GM23248 (cell line): ENCODE data around the gene RIMBP3C. TPM values are rescaled to one million over a fixed set of nuclear protein-coding genes. Genes with fewer than 3 reads are reported as not detected.
"Not testable (repeated sequence)": the region's sequence is repeated elsewhere in the genome, so short reads cannot be mapped to it uniquely, and the experiment has no call there.

Experiments
- DNase-seq: peaks from one replicate; pipeline ENCODE4 v3.0.0-alpha.2; 2015
- H2AFZ ChIP-seq: fragments of 200-600 bp; sonication (generic); 2 replicates; pipeline ENCODE4 v1.6.1; 2016; ENCODE audit warnings: antibody characterized with exemption
- H3F3A ChIP-seq: fragments of 200-600 bp; sonication (generic); 2 replicates; pipeline ENCODE4 v1.6.1; 2016; ENCODE audit warnings: mild to moderate bottlenecking, antibody characterized with exemption, mixed run types; ENCODE audit not compliant: insufficient read depth
- H3K27ac ChIP-seq: fragments of 200-600 bp; sonication (generic); 2 replicates; pipeline ENCODE4 v1.5.1; 2016; ENCODE audit warnings: mild to moderate bottlenecking
- H3K27me3 ChIP-seq: fragments of 200-600 bp; sonication (generic); replicated peaks from 2 replicates; pipeline ENCODE4 v1.6.1; 2016; ENCODE audit warnings: mild to moderate bottlenecking; ENCODE audit not compliant: insufficient read depth
- H3K36me3 ChIP-seq: fragments of 200-600 bp; sonication (generic); 2 replicates; pipeline ENCODE4 v1.6.1; 2016; ENCODE audit warnings: low read depth, mild to moderate bottlenecking
- H3K4me1 ChIP-seq: fragments of 200-600 bp; sonication (generic); 2 replicates; pipeline ENCODE4 v1.6.1; 2016; ENCODE audit warnings: mild to moderate bottlenecking; ENCODE audit not compliant: insufficient read depth
- H3K4me2 ChIP-seq: fragments of 200-600 bp; sonication (generic); one replicate; pipeline ENCODE4 v1.6.1; 2016; ENCODE audit warnings: mild to moderate bottlenecking; ENCODE audit not compliant: unreplicated experiment
- H3K4me3 ChIP-seq: fragments of 200-600 bp; sonication (generic); 2 replicates; pipeline ENCODE4 v1.5.1; 2016; ENCODE audit warnings: mild to moderate bottlenecking
- H3K79me2 ChIP-seq: fragments of 200-600 bp; sonication (generic); 2 replicates; pipeline ENCODE4 v1.6.1; 2016; ENCODE audit warnings: mild to moderate bottlenecking; ENCODE audit not compliant: insufficient read depth
- H3K9ac ChIP-seq: fragments of 200-600 bp; sonication (generic); 2 replicates; pipeline ENCODE4 v1.6.1; 2016; ENCODE audit warnings: mild to moderate bottlenecking
- H3K9me2 ChIP-seq: fragments of 200-600 bp; sonication (generic); 2 replicates; pipeline ENCODE4 v1.6.1; 2016; ENCODE audit warnings: mixed run types, mild to moderate bottlenecking, moderate library complexity; ENCODE audit not compliant: insufficient read depth
- H3K9me3 ChIP-seq: fragments of 200-600 bp; sonication (generic); one replicate; pipeline ENCODE4 v1.6.1; 2017; ENCODE audit warnings: low read depth
- H4K20me1 ChIP-seq: fragments of 200-600 bp; sonication (generic); 2 replicates; pipeline ENCODE4 v1.6.0; 2016; ENCODE audit not compliant: insufficient read depth
- EZH2 ChIP-seq: fragments of 200-600 bp; sonication (generic); IDR thresholded peaks from 2 replicates; pipeline ENCODE4 v1.6.1; 2018; ENCODE audit warnings: antibody characterized with exemption, mild to moderate bottlenecking; ENCODE audit not compliant: insufficient read depth, poor library complexity, severe bottlenecking
- EZH2phosphoT487 ChIP-seq: fragments of 200-600 bp; sonication (generic); IDR thresholded peaks from 2 replicates; pipeline ENCODE4 v1.6.1; 2018; ENCODE audit warnings: antibody characterized with exemption, moderate library complexity, mild to moderate bottlenecking, low read depth; ENCODE audit not compliant: insufficient read depth
- WGBS, 2 experiments: methylation state at CpG; one replicate each; pipeline ENCODE4 v1.1.6; 2015 to 2017; ENCODE audit warnings: low lambda C conversion rate in 2 of 2, low coverage in 1 of 2; ENCODE audit errors: missing lambda C conversion rate in 2 of 2; 5-methylcytosine and 5-hydroxymethylcytosine counted together
- in situ Hi-C: fragments of 300-500 bp; cut with MboI; formaldehyde crosslinking; loops from 2 replicates; pipeline ENCODE4 v1.15.0; 2020
- polyA plus RNA-seq: library from polyadenylated mRNA; unstranded; fragments of >200 nt; fragmentation: Nextera tagmentation; extraction: Ambion mirVana; gene quantifications from 2 replicates; pipeline ENCODE4 v1.2.1, GENCODE V29; 2016
- total RNA-seq: library from RNA; depleted of rRNA; stranded (reverse); fragments of >200 nt; shearing (Covaris generic); gene quantifications from 2 replicates; pipeline ENCODE4 v1.2.3, GENCODE V29; 2014

Gene RIMBP3C
- total and polyA plus RNA-seq, 2 experiments from 2014 or later: 0.22 TPM; not detected in 1

GRCh38 chr22:21569459-21570170 lies 18.4 kb upstream of the RIMBP3C start:
- WGBS, 2 experiments: 58% methylated on average over 8 of the region's 8 CpGs
- Histone ChIP-seq H3K36me3 (no peaks in the 10 kb centered on the region; the same call in 1 of the 2 replicates), H3F3A (peaks cover 13% of the 10 kb centered on the region; the same call in 1 of the 2 replicates), H2AFZ (no peak overlapping the region), H3K27me3 (no peaks in the 10 kb centered on the region), H3K4me2 (peak overlapping the region; percentile 93), H3K79me2 (peaks cover 70% of the 10 kb centered on the region), H4K20me1 (peaks cover 38% of the 10 kb centered on the region), H3K9ac (peak overlapping the region; percentile 98), H3K4me3 (peak overlapping the region; percentile 89), H3K9me2 (no peaks in the 10 kb centered on the region), H3K27ac (peak overlapping the region; percentile 83; the same call in 1 of the 2 replicates), H3K4me1 (peaks cover 33% of the 10 kb centered on the region), H3K9me3 (no peaks in the 10 kb centered on the region)
- no peak for DNase-seq
- in situ Hi-C loops: loop anchor here (25.0 kb wide), 1 partner anchor 482 kb away; no protein-coding TSS in a partner anchor
- TF ChIP-seq EZH2 (no peak), EZH2phosphoT487 (no peak)

DNA sequence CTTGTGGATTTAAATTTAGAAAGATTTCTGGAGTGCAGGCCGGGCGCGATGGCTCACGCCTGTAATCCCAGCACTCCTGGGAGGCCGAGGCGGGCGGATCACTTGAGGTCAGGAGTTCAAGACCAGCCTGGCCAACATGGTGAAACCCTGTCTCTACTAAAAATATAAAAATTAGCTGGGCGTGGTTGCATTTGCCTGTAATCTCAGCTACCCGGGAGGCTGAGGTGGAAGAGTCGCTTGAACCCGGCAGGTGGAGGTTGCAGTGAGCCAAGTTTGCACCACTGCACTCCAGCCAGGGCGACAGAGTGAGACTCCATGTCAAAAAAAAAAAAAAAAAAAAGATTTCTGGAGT lies 17.8 kb upstream of the RIMBP3C start:
- WGBS, 2 experiments: 59 to 68% methylated on average over 12 of the region's 12 CpGs
- peak overlapping the region; percentile 89 for H3K4me3 ChIP-seq

GRCh38 chr22:21568347-21569075 lies 17.2 kb upstream of the RIMBP3C start:
- TF ChIP-seq EZH2: no peak
- no peak for TF ChIP-seq EZH2phosphoT487
- peak overlapping the region; percentile 98 for H3K9ac ChIP-seq
- peaks cover 13% of the 10 kb centered on the region; the same call in 1 of the 2 replicates for H3F3A ChIP-seq
- WGBS, 2 experiments: 5 to 6% methylated on average over 26 of the region's 26 CpGs
- no peaks in the 10 kb centered on the region; the same call in 1 of the 2 replicates for H3K36me3 ChIP-seq
- H3K79me2 ChIP-seq: peaks cover 59% of the 10 kb centered on the region
- DNase-seq: peak; percentile 74
- H3K4me3 ChIP-seq: peak overlapping the region; percentile 89
- H3K4me1 ChIP-seq: peaks cover 28% of the 10 kb centered on the region
- in situ Hi-C loops: loop anchor here (25.0 kb wide), 1 partner anchor 481 kb away; no protein-coding TSS in a partner anchor
- no peaks in the 10 kb centered on the region for H3K27me3 ChIP-seq
- H3K9me2 ChIP-seq: no peaks in the 10 kb centered on the region
- H3K9me3 ChIP-seq: no peaks in the 10 kb centered on the region
- H2AFZ ChIP-seq: peak overlapping the region; percentile 50; the same call in 1 of the 2 replicates
- H3K27ac ChIP-seq: peak overlapping the region; percentile 83
- peak overlapping the region; percentile 93 for H3K4me2 ChIP-seq
- peaks cover 31% of the 10 kb centered on the region for H4K20me1 ChIP-seq

More for the DNA sequence above, 17.8 kb upstream of the RIMBP3C start:
- Histone ChIP-seq H3K27ac (peak overlapping the region; percentile 83), H3K4me2 (peak overlapping the region; percentile 93), H3K79me2 (peaks cover 65% of the 10 kb centered on the region), H3K4me1 (peaks cover 28% of the 10 kb centered on the region), H3F3A (peaks cover 13% of the 10 kb centered on the region; the same call in 1 of the 2 replicates), H4K20me1 (peaks cover 33% of the 10 kb centered on the region), H3K9ac (peak overlapping the region; percentile 98)
- not testable (repeated sequence) for H3K9me3 ChIP-seq, H3K27me3 ChIP-seq, H3K9me2 ChIP-seq, DNase-seq, H2AFZ ChIP-seq, H3K36me3 ChIP-seq
- in situ Hi-C loops: loop anchor here (25.0 kb wide), 1 partner anchor 482 kb away; no protein-coding TSS in a partner anchor

- TF ChIP-seq EZH2phosphoT487: no peak
- TF ChIP-seq EZH2: no peak
- peak within 1 kb of the TSS; percentile 50 for H2AFZ ChIP-seq
- peaks cover 28% of the 10 kb centered on the region for H3K4me1 ChIP-seq
- peak within 1 kb of the TSS; percentile 89 for H3K4me3 ChIP-seq
- H3K36me3 ChIP-seq: no peaks in the 10 kb centered on the region; the same call in 1 of the 2 replicates
- peak within 1 kb of the TSS; percentile 93 for H3K4me2 ChIP-seq
- no peaks in the 10 kb centered on the region for H3K9me2 ChIP-seq
- peak within 1 kb of the TSS; percentile 98 for H3K9ac ChIP-seq
- no peaks in the 10 kb centered on the region for H3K27me3 ChIP-seq
- H3F3A ChIP-seq: peaks cover 13% of the 10 kb centered on the region; the same call in 1 of the 2 replicates
- WGBS, 2 experiments: 1% methylated on average over 70 to 83 of the region's 85 CpGs
- H4K20me1 ChIP-seq: peaks cover 31% of the 10 kb centered on the region
- H3K79me2 ChIP-seq: peaks cover 51% of the 10 kb centered on the region
- no peaks in the 10 kb centered on the region for H3K9me3 ChIP-seq
- peak within 1 kb of the TSS; percentile 83 for H3K27ac ChIP-seq
- in situ Hi-C loops: loop anchor here (25.0 kb wide), 1 partner anchor 480 kb away; no protein-coding TSS in a partner anchor
- peak; percentile 91 for DNase-seq
Measured at GRCh38 chr22:21567456-21568346, 16.4 kb upstream of the RIMBP3C start, which contains the start of gene UBE2L3. TSS of gene UBE2L3 (plus strand) at chr22:21567714. CDS start at chr22:21567745, 31 bp downstream.
